ENCODE data around the gene ITGBL1.

ITGBL1 gene

DNA sequence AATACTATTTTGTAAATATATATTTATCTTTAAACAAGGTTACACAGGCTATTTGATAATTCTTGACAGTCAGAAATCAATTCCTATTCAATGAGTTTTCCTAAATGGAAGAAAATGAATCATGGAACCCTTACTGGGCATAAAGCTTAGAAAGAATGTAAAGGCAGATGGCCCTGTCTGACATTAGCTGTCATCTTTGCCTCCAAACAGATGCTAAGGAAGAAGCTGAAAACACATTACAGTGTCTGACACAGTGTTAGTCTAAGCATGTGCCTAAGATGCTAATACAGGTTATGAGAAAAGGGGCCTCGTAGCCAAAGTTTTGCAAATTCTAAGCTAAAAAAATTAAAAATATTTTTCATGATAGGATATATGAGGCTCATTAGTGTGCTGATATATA lies 112.8 kb downstream of the ITGBL1 start:
- no peak for DNase-seq (ENCODE audit: low read depth)

DNA sequence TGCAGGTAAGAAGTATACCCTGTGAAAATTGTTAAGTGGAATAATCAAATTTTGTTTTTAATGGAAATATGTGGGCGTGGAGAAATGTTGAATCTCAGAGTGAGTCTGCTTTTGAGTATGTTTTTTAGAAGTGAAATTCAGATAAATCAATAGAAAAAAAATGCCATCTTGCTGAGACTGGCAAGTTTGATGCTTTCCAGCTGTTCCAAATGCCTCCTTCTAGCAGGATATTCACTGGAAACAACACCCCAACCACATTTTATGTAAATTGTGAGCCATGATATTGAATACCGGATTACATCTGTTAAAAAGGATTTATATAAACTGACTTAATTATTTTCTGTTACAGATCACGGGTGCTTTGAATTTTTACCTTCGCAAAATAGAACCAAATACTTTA lies 115.4 kb downstream of the ITGBL1 start:
- DNase-seq (ENCODE audit: low read depth), result peak; percentile 24

DNA sequence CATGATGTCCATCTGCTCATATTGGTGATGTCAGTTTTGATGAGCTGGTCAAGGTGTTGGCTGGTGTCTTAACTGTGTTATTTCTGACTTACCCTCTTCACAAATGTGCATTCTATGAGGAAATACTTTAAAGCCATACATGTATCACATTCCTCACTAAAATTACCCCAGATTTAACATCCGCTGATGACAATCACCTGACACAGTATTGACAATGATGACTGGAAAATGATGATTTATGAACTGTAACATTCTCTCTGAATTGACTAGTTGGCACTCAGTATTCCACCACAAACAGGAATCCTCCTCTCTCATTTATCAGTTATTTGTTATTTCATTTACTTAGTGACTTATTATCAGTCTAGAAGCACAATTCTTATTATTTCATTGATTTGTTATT lies 117.3 kb downstream of the ITGBL1 start:
- DNase-seq (ENCODE audit: low read depth), result no peak

DNA sequence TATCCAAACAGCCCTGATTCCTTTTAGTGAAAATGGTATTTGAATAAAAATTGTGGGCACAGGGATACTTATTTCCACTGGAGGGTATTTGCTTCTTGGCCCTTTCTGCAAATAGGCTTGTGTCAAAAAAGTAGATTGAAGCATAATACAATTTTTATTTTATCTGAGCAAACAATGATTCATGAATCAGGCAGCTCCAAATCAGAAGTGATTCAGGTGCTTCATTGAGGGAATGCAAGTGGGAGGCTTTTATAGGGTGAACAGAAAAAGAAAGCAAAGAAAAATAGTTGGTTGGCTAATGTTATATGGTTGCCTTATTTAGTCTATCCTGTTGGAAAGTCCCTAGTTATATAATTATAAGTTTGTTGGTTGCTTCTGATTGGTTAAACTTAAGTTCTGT lies 117.9 kb downstream of the ITGBL1 start:
- no peak for DNase-seq (ENCODE audit: low read depth)

DNA sequence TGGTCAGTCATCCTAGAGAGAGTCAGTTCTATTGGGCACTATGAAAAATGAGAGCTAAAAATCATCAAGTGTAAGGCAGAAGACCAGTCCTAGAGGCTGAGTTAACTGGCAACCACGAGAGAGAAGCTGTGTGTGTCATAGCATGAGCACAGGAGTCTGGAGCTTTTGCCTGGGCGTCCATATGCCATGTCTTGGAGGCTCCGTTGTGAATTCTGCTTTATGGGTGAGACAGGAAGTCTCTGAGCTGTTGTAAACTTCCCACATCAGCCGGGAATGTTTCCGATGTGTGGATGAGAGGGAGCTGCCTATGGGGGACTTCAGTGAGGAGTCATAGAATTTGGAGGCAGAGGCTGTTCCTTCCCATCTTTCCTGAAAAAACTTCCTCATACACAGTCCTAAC lies 120.0 kb downstream of the ITGBL1 start:
- no peak for DNase-seq (ENCODE audit: low read depth)

DNA sequence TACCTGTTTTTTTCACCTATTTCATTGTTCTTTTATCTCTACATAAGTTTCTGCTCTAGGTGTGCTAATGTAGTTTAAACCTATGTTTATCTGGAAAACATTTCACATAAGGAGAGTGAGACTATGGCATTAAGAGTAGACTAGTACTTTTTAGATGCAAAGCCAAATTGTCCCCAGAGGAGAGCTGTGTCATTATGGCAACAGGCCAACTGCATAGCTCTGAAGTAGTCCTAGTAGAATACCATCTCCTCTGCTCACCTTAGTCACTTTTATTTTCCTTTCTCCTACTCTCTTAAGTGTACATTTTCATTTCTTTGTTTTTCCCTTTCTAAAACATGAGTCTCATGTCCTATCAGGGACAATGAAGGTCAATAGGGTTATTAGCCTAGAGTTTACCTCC lies 123.1 kb downstream of the ITGBL1 start:
- DNase-seq (ENCODE audit: low read depth), result no peak

DNA sequence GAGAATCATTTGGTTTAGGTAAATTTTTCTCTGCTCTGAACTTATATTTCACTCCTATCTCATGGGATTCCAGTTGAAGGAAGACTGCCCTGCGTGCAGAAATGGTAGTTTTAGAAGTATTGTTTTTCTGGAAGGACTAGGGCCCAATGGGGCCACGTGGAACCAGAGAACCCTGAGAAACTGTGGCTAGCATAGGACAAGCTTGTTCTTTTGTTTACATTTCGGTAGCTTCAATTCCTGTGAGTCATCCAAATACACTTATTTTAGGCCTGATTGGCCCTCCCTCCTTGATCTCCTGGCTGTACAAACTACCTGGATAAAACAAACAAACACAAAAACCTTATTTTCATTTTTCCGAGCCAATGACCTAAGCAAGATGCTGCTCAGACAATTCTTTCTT lies 124.0 kb downstream of the ITGBL1 start:
- peak; percentile 7 for DNase-seq (ENCODE audit: low read depth)

DNA sequence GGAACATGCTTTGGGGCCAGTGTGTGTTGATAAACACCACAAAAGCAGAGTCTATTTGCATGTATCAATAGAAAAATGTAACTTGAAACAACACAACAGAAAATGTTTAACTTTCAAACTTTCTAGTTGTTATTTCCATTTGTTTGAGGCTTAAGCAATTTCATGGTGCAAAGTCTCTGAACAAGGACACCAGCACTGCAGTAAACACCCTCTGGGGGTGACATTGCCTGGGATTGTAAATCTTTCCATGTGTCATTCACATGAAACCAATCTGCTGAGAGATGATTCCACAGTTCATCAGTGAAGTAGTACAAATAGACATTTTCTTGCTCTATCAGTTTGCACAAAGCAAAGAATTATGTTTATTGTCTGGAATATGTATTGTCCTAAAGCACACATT lies 124.5 kb downstream of the ITGBL1 start:
- DNase-seq (ENCODE audit: low read depth), result peak; percentile 6

DNA sequence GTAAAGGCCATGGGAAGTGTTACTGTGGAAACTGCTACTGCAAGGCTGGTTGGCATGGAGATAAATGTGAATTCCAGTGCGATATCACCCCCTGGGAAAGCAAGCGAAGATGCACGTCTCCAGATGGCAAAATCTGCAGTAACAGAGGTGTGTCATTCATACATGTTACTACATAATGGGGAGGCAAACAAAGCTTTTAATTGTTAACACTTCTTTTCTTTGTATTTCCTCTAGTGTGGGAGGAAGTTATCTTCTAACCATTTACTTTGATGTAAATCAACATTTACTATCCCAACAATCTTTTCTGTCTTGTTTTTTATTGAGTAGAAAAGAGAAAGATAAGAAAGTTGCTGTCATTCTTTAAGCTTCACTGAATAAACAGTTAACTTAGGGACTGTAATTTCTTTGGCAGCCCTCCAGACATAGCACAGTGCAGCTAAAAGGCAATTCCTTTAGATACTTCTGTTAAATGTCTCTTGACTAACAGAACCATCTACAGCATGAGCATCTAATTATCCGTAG lies 126.9 kb downstream of the ITGBL1 start:
- DNase-seq (ENCODE audit: low read depth), result peak; percentile 33

DNA sequence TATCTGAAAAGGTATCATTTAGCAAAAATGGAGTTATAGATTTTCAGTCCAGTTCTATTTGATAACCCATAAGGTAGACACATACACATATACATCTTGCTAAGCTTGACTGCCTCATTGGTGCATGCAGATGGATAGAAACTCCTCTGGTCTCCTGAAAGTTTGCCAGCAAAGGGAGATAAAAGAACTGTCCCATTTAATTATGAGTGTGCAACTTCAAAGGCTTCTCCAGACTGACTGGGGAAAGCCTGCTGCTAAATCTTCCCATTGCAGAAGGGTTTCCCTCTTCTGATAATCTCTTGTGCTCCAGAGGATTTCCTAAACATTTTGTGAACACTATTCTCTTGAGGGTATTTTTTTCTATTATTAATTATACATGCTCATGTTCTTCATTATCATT lies 131.9 kb downstream of the ITGBL1 start:
- DNase-seq (ENCODE audit: low read depth), result no peak

DNA sequence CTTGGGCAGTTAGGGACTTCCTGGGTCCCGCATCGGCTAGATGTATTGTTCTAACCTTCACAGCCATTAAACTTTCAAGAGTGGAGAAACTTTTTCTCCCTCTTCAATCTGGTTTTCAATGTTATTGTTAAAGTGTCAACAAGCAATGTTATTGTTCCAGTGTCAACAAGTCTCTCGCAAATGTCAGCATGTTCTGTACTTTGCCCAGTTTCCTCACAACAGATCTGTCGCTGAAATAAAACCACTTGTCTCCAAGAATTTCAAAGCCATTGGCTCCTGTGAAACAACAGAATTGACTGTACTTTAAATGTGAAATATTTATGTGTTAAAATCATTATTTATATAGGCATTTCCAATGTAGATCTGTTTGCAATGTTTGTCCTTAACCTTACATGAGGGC lies 138.0 kb downstream of the ITGBL1 start:
- DNase-seq (ENCODE audit: low read depth), result no peak

DNA sequence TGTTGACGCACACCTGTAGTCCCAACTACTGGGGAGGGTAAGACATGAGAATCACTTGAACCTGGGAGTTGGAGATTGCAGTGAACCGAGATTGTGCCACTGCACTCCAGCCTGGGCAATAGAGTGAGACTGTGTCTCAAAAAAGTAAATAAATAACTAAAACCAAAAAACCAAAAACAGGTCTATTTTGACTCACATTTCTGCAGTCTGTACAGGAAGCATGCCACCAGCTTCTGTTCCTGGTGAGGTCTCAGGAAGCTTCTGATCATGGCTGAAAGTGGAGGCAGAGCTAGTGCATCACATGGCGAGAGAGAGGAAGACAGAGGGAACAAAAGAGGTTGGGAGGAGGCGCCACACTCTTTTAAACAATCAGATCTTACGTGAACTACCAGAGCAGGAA lies 142.5 kb downstream of the ITGBL1 start:
- DNase-seq (ENCODE audit: low read depth), result no peak

DNA sequence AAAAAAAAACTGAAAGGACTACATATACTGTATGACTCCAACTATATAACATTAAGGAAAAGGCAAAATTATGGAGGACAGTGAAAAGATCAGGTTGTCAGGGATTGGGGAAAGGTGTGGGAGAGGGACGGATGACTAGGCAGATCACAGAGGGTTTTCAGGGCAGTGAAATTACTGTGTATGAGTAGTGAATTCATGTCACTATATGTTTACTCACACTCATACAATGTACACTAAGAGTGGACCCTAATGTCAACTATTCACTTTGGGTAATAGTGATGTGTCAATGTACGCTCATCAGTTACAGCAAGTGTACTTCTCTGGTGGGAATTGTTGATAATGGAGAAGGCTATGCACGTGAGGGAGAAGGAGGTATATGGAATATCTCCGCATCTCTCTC lies 144.3 kb downstream of the ITGBL1 start:
- DNase-seq (ENCODE audit: low read depth), result no peak

DNA sequence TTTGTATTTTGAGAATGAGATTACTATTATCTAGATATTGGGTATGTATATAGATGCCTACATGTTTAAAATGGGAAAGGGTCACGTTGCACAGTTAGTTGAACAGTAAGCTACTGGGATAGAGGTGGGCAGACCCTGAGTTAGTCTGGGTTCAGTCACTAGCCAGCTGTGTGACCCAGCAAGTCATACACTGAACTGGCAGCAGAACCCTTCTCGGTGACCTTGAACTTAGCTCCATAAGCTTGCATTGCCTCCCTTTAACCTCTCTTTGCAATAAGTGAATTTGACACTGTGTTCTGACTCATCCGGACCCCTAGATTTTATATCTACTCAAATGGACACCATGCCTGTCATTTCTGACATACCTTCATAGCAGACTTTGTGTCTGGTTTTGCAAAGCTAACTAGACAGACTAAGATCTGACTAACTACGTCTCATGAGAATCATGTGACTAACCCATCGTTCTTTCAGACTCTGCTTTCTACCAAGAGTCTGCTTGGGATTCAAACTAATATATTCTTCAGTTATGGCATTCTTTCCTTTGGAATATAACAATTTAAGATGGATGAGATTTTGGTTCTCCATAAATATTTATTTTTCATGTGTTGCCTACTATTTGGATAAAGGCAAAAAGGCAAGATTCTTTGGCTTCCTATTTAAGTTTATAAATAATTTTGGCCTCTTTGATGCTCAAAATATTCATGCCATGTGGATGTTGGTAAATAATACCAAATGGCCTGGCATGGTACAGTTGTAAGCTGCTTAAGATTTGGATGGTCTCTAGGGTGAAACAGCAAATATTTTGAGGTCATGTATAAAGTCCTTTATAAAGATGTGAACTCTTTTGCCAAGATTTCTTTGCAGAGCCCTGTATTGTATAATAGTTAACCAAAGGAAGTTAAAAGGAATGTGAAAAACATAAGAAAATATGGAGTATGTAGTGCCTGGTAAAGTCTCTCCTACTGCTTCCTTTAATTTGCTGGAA lies 159.3 kb downstream of the ITGBL1 start:
- peak; percentile 83 for DNase-seq (ENCODE audit: low read depth)

DNA sequence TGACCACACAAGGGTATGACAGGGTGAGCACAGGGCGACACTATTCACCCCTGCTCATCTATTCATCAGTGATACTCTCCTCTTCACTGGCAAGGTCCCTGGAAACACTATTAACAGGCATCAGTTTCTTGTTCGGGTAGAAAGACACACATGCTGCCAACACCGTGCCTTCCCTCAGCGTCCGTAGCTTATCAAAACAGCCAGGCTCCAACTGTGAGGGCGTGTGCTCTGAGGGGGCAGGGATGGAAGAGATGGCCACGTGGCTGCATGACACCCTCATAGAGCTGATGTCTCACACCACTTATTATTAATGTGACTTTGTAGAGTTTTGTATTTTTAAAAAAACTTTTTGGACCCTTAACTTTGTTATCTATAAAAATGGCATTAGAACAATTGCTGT lies 160.3 kb downstream of the ITGBL1 start:
- DNase-seq (ENCODE audit: low read depth), result peak; percentile 3

DNA sequence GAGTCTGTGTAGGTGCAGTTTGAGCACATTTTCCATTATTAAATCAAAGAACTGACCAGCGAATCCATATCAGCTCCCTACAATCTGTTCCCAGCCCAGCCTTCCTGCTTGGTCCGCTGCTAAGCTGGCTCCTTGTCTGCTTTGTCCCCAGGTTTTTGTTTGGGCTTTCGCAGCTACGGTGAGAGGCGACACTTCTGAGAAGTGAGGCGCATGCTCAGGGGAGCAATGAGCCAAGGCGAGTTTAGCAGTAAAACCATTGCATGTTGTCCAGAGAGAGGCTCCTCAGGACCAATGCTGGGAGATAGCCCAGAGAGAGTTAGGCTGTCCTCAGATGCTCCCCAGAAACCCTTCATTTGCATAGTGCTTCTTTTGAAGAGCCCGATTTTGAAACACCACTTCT lies 162.0 kb downstream of the ITGBL1 start:
- no peak for DNase-seq (ENCODE audit: low read depth)

DNA sequence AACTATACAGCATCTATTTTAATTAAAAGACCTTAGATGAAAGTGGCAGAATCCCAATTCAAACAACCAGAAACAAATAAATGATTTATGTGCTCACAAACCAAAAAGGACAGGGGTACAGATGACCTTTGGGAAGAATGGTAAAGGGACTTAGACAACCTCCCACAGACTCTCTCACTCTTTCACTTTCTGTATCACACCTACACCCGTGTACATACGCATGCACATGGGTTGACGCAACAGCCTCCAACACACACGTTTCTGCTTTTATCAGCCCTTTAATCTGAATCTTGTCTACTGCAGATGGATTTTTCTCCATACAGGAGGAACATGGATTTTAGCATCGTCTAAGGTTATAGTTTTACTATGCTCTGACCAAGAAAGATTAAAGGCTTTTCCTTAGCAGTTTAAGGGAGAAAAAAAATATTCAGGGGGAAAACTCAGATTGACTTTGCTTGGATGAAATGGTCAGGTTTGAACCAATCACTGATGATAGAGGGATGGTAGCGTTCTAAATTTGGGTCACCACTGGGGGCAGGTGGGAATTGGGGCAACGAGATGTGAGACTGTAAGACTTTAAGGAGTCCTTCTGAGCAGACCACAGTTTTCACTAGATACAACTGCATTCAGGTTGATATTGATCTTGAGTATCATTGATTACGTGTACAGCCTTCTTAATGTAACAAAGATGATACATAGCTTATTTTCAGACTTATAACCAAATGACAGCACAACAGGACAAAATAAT lies 166.1 kb downstream of the ITGBL1 start:
- no peak for DNase-seq (ENCODE audit: low read depth)

DNA sequence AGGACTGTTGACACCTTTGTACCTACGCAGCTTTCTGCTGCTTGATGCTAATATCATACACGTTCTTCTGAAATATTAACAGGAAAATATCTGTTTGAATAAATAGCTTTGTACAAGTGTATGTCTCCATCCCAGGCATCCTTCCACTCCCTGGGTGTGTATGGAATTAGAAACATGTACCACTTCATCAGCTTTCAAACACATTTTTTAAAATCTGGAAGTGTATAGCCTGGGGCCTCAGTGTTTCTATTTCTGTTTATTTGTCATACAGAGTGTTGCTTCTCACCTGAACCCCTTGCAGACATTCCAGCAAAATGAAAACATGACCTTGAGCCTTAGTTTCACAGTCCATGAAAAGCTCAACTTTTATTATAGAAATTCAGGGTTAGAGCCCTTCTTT lies 168.6 kb downstream of the ITGBL1 start:
- no peak for DNase-seq (ENCODE audit: low read depth)

DNA sequence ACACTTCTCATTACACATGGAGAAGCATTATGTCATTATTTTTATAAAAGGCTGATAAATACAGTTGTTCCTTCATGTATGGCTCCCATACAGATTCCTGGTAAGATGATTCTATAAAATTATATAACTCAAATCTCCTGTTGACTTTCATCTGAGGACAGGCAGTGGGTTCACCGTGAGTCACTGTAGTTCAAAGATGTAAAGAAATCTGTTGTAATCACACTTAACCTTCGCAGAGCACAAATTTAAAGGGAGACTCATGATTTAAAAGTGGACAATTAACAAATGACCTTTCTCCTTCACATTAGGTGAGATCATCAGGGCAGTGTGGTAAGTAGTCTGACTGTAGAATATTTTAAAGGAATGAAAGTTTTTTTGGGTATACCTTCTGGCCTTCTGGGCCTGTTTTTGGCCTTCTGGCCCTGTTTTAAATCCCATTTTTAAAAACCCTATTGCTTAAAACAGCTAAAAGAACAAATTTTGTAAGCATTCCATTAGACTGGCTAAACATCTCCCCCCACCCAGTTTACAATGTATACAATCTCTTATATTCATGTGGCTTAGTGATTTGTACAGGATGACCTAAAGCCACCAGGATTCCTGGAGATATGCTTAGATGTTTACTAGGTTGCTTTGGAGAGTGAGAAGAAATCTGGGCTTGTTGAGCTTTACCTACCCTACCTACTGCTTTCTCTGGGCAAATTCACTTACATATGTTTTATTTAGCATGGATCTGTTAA lies 171.2 kb downstream of the ITGBL1 start:
- DNase-seq (ENCODE audit: low read depth), result peak; percentile 18

DNA sequence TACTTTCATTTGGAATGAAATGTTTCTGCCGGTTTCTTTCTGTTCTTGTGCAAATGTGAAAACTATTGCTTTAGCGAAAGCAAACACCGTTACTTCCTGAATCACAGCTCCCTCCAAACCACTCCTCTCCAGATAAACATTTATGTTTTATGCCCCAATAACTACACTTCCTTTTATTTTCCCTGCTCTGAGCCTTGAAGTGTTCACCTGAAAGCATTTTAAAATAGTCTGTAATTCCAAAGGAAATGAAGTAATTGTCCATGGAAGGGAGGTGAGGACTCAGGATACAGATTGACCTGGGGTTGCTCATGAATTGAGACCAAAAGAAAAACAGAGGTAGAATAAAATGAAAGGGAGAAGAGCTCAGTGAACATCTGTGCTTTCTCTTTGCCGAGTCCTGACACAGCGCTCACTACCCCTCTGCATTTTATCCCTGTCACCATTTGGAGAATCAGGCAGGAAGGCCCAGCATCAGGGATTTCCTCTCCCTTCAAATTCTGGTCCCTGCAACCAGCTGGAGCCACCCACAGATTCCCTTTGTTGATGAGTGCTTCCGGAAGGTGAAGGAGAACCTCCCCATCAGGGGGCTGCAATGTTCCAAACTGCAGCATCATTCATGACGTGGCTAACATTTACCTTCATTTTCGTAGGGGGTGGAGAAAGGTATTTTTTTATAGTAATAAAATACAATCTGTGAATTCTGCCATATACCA lies 171.9 kb downstream of the ITGBL1 start:
- peak; percentile 45 for DNase-seq (ENCODE audit: low read depth)

DNA sequence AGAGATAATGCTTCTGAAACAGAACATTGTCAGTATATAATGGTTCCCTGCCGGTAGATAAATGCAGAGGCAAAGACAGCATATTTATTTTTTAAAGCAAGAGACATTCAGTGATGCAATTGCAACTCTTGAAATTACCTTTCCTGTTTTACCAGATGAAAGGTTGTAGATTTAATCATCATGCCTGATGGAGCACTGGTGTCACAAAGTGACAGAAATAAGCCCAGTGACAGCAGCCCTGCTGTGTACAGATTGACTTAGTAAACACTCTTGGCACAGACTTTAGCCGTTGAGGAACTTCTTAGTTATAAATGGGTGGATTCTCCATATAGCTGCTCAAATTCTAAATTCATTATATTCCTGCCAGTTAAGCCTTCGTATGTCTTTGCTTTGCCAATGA lies 172.5 kb downstream of the ITGBL1 start:
- no peak for DNase-seq (ENCODE audit: low read depth)
